Coronary artery (tissue), 2 donors: ENCODE results near the gene FNDC1.

Experiments used
- DNase-seq: peaks from one replicate; pipeline ENCODE4 v3.0.0-alpha.2; 2017; ENCODE audit warnings: low spot score
- H3K27ac ChIP-seq, 2 donors: fragments of 200-600 bp; sonication (generic); one replicate each; pipeline ENCODE4 v1.5.1; 2016 to 2019
- H3K4me3 ChIP-seq: fragments of 200-600 bp; sonication (generic); 2 replicates; pipeline ENCODE4 v1.5.1; 2016; ENCODE audit warnings: mild to moderate bottlenecking, moderate library complexity
- CTCF ChIP-seq: fragments of 200-600 bp; sonication (generic); IDR thresholded peaks from one replicate; pipeline ENCODE4 v1.5.1; 2019; ENCODE audit warnings: antibody characterized with exemption

The FNDC1 gene

GRCh38 chr6:159127701-159128100 lies 41.5 kb upstream of the FNDC1 start:
- TF ChIP-seq CTCF: no peak
- no peak for DNase-seq
- Histone ChIP-seq H3K27ac (no peak overlapping the region), H3K4me3 (no peak overlapping the region)

GRCh38 chr6:159128978-159129377 lies 40.2 kb upstream of the FNDC1 start:
- no peak overlapping the region for H3K27ac ChIP-seq
- H3K4me3 ChIP-seq: no peak overlapping the region
- no peak for TF ChIP-seq CTCF
- DNase-seq: no peak

GRCh38 chr6:159130846-159131245 lies 38.4 kb upstream of the FNDC1 start:
- no peak overlapping the region for H3K4me3 ChIP-seq
- DNase-seq: no peak
- no peak for TF ChIP-seq CTCF
- H3K27ac ChIP-seq: no peak overlapping the region

DNA sequence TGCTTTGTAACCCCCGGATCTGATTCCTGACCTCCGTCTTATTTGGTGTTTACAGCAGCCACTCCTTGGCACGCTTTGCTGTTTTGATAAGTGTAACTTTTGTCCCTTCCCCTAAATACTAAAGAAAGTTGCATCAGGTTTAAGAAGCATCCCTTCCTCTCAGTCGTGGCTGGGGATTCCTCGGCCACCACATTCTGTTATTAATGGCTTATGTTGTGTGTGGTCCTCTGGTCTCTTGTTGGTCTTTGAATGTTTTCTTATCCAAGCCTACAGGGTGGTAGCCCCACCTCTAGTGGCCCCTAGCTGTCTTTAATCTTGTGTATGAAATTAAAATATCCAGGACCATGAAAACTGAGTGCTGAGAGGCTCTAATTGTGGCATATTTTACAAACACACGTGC lies 37.5 kb upstream of the FNDC1 start:
- Histone ChIP-seq H3K27ac (no peak overlapping the region), H3K4me3 (no peak overlapping the region)
- no peak for DNase-seq
- no peak for TF ChIP-seq CTCF

DNA sequence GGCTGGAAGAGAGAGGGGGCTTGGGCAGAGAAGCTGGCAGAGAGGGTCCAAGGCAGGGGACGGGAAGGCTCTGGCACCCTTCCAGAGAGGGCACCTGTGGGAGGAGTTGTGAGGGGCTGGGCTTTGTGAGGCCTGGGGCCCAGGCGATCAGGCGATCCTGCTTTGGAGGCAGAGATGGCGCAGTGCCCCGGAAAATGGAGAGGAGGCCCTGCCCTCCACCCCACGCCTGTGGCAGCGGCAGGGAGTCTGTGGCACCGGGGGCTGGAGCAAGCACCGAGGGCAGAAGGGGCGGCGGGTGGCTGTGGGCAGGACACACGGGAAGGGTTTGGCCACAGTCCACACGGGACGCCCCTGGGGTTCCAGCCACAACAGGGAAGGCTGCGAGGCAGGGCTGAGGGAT lies 36.5 kb upstream of the FNDC1 start:
- TF ChIP-seq CTCF: no peak
- DNase-seq: no peak

DNA sequence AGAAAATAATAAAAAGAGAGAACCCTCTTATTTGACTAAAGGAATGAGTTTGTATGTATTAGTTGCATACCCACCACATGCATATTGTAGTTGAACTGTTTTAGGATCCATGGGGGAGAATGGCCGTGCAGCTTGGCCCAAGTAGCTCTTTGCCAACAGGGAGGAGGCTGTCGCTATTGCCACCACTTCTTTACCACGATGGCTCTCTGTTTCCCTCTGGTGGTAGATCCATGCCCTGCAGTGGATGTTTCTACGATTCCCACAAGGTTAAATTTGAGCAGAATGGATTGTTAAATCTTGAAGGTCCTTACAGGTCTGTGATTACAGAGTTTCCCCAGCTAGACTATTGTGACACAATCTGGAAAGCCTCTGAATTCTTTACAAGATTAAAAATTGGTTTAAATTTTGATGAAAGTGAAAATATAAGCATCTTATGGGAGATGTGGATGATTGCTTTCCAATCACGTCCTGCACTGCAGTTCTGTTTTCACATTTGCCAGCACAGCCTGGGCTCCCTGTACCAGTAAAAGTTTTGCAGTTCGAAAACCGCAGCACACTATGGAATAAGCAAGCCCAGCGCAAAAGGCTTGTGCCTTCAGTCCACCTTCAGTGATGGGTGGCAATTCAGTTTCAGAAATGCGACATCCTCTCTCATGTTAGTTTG lies 34.4 kb upstream of the FNDC1 start:
- TF ChIP-seq CTCF: peak; percentile 71
- DNase-seq: no peak

More for the DNA sequence above, 36.5 kb upstream of the FNDC1 start:
- no peak overlapping the region for H3K4me3 ChIP-seq
- no peak overlapping the region for H3K27ac ChIP-seq

DNA sequence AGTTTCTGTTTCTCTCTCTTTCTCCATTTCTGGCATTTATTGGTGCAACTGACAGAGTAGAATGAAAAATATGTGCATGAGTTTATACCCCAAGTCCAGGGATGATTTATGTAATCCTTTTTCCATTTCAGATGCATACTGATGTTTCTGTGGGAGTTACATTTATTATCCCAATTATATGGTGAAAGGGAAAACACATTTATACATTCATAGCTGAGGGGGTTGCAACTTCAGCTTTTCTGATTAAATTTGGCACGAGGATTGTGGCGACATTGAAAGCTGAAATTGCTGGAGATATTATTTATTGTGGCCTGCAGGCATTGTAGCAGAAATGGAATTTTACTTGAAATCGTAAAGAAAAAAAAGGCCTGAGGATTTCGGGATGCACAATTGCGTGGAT lies 31.5 kb upstream of the FNDC1 start:
- TF ChIP-seq CTCF: no peak
- Histone ChIP-seq H3K27ac (no peak overlapping the region), H3K4me3 (no peak overlapping the region)
- DNase-seq: no peak

More for the DNA sequence above, 34.4 kb upstream of the FNDC1 start:
- H3K27ac ChIP-seq: no peak overlapping the region
- no peak overlapping the region for H3K4me3 ChIP-seq
